Measurements from ENCODE around the gene FBXL16.

FBXL16 gene

GRCh38 chr16:734981-735881 is 29.6 kb upstream of the FBXL16 start:
- DNase-seq (ENCODE audit: low read depth), result no peak

GRCh38 chr16:734208-734980 is 28.8 kb upstream of the FBXL16 start:
- no peak for DNase-seq (ENCODE audit: low read depth)

GRCh38 chr16:733382-734207 is 28.0 kb upstream of the FBXL16 start:
- DNase-seq (ENCODE audit: low read depth), result no peak

- DNase-seq (ENCODE audit: low read depth), result no peak
Observed at GRCh38 chr16:732936-733335, 27.3 kb upstream of the FBXL16 start.

GRCh38 chr16:732332-732731 is 26.7 kb upstream of the FBXL16 start:
- no peak for DNase-seq (ENCODE audit: low read depth)

- no peak for DNase-seq (ENCODE audit: low read depth)
Observed at GRCh38 chr16:730666-731509, 25.3 kb upstream of the FBXL16 start.

- DNase-seq (ENCODE audit: low read depth), result no peak
Observed at GRCh38 chr16:729768-730665, 24.4 kb upstream of the FBXL16 start.

GRCh38 chr16:728890-729744 is 23.5 kb upstream of the FBXL16 start:
- no peak for DNase-seq (ENCODE audit: low read depth)

GRCh38 chr16:728131-728889 is 22.7 kb upstream of the FBXL16 start:
- peak; percentile 48 for DNase-seq (ENCODE audit: low read depth)

- no peak for DNase-seq (ENCODE audit: low read depth)
Observed at GRCh38 chr16:727291-727977, 21.8 kb upstream of the FBXL16 start.

- no peak for DNase-seq (ENCODE audit: low read depth)
Observed at GRCh38 chr16:726438-727290, 21.1 kb upstream of the FBXL16 start, which contains the start of the genes CCDC78 and HAGHL. Gene CCDC78 (minus strand): TSS chr16:726443. CDS start chr16:726367, 76 bp downstream. Gene HAGHL (plus strand): TSS chr16:727106. CDS start chr16:727510, 404 bp downstream.

- DNase-seq (ENCODE audit: low read depth), result no peak
Observed at GRCh38 chr16:726188-726437, 20.5 kb upstream of the FBXL16 start.

GRCh38 chr16:725463-726187 is 20.0 kb upstream of the FBXL16 start:
- no peak for DNase-seq (ENCODE audit: low read depth)

GRCh38 chr16:725041-725376 is 19.4 kb upstream of the FBXL16 start:
- no peak for DNase-seq (ENCODE audit: low read depth)

- DNase-seq (ENCODE audit: low read depth), result no peak
Observed at GRCh38 chr16:724188-725040, 18.8 kb upstream of the FBXL16 start.

- no peak for DNase-seq (ENCODE audit: low read depth)
Observed at GRCh38 chr16:723695-724094, 18.1 kb upstream of the FBXL16 start.

Data from HS-27A (cell line).